Cardiac fibroblast (primary cell): ENCODE results near the gene PRKN.

Experiments
- DNase-seq, 2 donors: peaks; one replicate each; pipeline versions ENCODE4 v3.0.0 to v3.0.0-alpha.2; 2010; ENCODE audit warnings: low read depth in 2 of 2
- H3K4me3 ChIP-seq, 2 donors: replicated peaks in 1 of 2; 1 replicate in 1 of 2; 2 replicates in 1 of 2; pipeline ENCODE4 v1.5.1; 2011; ENCODE audit warnings: low read depth in 2 of 2, low read length in 2 of 2, mild to moderate bottlenecking in 2 of 2, moderate library complexity in 1 of 2
- TF ChIP-seq, protein P1 (sequence below): IDR thresholded peaks from one replicate; pipeline ENCODE4 v1.5.1; 2011; ENCODE audit warnings: low read depth, mild to moderate bottlenecking, low read length, inconsistent platforms

PRKN gene

DNA sequence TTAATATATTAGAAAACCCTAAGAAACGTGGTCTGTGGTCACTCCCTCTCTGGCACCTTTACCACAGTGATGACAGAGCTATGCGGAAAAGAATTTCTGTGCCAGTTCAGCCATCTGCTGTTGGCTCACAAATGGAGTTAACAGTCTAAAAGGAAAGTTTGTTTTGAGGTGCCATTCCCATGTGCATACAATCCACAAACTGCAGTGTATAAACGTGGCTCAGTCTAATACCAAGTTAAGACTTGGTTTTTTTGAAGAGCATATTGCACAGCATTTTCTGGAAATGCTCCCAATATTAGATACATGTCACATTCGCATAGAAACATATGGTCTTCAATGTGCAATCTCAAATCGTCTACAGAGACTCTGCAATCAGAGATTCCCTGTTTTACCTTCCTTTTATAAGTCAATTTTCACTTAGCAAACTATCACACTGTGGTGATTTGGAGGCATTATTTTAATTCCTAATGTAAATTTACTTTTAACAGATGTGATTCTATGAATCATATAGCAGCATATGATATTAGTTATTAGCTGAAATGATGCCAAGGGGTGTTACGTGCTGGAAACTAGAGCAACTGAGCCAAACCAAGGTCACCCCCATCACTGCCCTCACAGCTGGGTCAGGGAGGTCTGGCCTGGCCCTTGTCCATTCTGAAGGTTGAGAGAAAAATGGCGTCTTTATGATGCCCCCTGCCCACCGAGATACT is 383.5 kb downstream of the PRKN start:
- no peak overlapping the region for H3K4me3 ChIP-seq
- TF ChIP-seq, protein P1, sequence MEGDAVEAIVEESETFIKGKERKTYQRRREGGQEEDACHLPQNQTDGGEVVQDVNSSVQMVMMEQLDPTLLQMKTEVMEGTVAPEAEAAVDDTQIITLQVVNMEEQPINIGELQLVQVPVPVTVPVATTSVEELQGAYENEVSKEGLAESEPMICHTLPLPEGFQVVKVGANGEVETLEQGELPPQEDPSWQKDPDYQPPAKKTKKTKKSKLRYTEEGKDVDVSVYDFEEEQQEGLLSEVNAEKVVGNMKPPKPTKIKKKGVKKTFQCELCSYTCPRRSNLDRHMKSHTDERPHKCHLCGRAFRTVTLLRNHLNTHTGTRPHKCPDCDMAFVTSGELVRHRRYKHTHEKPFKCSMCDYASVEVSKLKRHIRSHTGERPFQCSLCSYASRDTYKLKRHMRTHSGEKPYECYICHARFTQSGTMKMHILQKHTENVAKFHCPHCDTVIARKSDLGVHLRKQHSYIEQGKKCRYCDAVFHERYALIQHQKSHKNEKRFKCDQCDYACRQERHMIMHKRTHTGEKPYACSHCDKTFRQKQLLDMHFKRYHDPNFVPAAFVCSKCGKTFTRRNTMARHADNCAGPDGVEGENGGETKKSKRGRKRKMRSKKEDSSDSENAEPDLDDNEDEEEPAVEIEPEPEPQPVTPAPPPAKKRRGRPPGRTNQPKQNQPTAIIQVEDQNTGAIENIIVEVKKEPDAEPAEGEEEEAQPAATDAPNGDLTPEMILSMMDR = no peak
- DNase-seq = peak; percentile 18 to 55

DNA sequence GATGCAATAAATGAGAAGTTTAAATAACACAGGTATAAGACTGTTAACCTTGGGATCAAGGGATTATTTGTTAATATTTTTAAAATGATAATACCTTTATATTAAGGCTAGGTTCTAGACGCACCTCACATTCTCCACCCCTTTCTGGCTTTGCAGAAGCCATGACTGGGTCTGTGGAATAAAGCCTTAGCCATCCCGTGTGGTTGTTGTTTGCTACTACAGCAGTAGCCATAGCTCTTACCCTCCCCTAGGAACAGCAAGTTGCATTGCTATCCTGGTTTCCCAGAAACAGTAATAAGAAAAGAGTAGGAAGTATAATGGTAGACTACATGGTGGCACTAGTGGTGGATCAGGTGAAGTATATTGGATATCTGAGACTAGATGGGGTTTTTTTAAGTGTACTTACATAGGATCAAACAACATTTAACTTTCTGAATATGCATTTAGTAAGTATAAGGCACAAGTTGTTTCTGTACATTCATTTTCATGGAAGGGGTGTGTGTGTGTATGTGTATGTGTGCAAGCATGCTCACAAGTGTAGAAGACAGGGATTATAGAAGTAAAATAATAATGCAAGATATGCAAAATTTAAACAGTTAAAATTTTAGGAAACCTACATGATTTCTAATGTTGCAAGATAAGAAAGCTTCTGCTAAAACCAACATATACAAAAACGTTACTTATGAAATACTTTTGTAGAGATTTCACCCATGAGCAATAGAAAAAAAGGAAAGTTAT is 384.2 kb downstream of the PRKN start:
- TF ChIP-seq, protein P1 = no peak
- no peak for DNase-seq
- no peak overlapping the region for H3K4me3 ChIP-seq

DNA sequence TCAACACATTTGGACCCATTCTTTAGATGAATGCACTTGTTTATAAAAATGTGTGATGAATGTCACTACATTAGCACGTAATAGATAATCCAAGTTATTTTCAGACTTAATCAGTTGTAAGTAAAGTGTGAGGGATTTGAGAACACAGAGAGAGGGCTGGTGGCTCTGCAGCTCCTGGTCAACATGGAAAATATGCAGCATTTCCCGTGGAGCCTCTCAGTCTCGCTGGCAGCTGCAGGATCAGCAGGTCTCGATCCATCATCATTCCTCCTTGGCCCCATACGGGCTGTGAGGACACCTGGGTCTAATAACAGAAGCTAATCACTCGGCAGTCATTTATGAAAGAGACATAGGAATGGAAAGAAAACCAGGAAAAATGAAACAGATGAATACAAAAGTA is 390.2 kb downstream of the PRKN start:
- no peak for DNase-seq
- TF ChIP-seq, protein P1 = no peak
- no peak overlapping the region for H3K4me3 ChIP-seq

DNA sequence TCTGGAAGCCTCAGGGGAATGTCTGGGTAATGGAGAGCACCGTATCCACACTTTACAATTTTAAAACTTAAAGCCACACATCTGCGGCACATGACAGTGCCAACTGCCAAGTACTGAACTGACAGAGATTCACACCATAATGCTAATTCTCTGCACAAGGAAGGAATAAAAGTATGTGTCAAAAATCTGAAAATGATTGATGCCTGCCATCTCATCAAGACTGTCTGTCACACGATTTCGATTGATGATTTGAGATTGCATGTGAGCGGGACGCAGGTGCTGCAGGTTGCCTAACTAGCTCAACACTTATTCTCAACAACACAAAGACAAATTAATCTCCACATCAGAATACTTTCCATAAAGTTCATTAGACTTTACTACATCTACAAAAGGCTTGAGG is 391.2 kb downstream of the PRKN start:
- TF ChIP-seq, protein P1 = no peak
- no peak for DNase-seq
- H3K4me3 ChIP-seq = no peak overlapping the region

DNA sequence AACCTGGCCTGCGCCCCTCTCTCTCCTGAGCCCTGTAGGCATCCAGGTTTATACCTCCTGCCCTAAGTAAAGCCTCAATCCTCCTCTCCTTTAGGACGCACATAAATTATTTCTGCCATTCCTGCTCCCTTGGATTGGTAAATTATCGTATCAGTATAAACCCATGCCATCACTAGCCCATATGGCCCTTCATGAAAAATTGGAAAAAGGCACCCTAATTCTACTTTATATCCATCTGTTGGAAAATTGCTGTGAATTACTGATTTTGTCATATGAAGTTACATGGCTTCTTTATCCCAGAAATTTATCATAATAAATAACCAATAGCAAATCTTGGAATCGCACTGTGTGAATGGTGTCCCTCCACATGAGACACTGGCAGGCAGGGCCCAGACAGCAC is 395.2 kb downstream of the PRKN start:
- no peak overlapping the region for H3K4me3 ChIP-seq
- TF ChIP-seq, protein P1 = no peak
- no peak for DNase-seq

DNA sequence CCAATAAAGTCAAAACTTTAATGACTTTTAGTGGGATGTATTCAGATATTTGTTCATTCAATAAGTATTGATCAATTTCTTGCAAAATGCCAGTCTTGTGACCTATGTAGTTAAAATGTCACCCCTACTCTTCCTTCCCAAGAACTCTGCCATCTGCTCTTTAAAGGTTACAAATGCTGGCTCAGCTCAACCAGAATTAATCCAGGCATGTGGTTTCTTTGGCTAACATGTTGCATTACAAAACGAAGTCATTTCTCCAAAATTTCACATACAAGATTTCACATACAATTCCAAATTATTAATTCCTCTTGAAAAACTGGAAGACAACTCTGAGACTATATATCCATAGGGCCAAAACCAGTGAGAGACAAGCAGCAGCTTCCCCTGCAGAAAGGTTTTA is 395.7 kb downstream of the PRKN start:
- DNase-seq = no peak
- TF ChIP-seq, protein P1 = no peak
- H3K4me3 ChIP-seq = no peak overlapping the region

DNA sequence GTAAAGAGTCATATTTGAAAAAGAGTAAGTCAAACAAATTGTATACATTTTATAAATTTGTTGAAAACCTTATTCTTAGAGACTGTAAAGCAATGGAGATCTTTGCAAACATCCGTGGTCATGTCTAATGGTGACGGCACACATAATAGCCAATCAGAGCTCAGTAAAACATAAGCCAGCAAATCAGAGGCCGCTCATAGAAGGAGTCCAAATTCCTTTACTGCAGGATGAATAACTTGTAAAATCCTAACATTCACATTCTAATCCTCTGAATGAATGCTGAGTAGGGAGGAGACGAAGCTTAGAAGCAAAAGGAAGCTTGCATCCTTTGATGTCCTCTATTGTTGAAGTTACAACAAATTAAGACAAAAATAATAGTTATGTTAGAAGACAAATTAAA is 401.7 kb downstream of the PRKN start:
- DNase-seq = no peak
- H3K4me3 ChIP-seq = no peak overlapping the region
- TF ChIP-seq, protein P1 = no peak
